NCI-H345 treated with DMSO at 0.1 percent for 48 hours (cell line): Measurements from ENCODE around the gene FTCDNL1.

Experiments
- DNase-seq: peaks from one replicate; lab custom pipeline; 2025; ENCODE audit not compliant: unreplicated experiment; lab: John Stamatoyannopoulos, UW

The FTCDNL1 gene

GRCh38 chr2:199842631-199843395 is 8.2 kb downstream of the FTCDNL1 start:
- no peak for DNase-seq

DNA sequence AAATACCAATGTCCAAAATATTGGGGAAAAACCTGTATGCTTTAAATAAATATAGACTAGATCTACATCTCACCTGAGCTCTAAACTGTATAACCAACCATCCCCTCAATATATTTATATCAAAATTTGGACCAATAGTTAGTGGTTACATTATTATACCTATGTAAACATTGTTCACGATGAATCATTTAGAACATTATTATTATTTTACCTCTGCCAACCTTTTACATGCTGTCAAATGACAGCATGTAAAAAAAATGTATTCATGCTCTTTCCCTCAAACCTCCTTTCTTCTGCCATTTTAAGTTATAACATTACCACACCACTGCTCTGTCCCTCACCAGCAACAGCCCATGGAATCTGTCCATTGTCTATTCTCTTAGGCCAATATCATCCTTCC is 9.6 kb downstream of the FTCDNL1 start:
- DNase-seq = no peak

DNA sequence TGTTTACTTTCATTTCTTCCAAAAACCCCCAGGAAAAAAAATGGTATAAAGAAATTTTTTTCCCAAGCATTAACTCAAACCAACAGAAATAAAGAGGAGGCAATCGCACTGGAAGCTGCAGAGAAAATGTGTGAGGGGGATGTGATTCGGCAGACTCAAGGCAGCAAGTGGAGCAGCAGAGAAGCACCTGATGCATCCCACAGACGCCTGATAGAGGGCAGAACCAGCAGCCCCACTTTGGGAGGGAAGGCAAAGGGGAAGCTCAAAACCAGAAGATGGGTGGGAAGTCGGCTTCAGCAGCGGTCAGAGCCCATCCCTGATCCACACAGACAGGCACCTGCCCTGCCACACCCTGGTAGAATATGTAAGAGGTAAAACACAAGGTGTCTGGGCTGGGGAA is 12.6 kb downstream of the FTCDNL1 start:
- DNase-seq = no peak

- no peak for DNase-seq
These were observed 14.0 kb downstream of the FTCDNL1 start for GRCh38 chr2:199836943-199837342.

DNA sequence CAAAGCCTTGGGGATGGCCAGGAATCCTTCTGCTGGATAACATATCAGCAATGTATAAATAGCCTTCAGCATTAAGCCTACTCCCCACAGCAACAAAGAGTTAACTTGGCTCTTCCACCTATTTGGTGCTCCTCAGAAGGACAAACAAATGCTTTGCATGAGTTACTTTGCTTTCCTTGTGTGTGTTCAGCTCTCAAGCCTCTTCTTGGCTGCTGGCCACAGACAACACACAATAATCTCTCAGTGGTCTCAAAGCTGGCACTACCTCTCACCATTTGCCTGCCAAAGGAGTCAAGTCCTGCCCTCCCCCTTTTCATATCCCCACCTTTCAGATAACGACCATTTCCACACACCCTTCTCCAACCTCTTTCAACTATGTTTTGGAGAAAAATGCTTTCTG is 17.5 kb downstream of the FTCDNL1 start:
- DNase-seq = peak; percentile 58

DNA sequence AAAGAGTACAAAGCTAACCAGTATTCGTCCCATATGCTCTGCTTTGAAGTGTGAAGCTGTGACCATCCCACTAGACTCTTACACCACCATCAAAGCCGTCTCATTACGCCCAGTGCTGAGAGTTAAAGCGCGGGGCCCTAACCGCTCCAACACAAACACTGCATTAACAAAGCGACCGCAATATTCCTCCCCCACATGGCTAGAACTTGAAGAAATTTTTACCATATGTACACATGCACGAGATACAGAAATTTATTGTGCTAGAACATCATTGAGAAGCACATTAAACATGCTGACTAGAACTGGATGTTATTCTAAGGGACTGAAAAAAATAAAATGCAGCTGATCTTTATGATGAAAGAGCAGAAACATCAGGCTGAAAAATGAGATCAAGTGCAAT is 20.5 kb downstream of the FTCDNL1 start:
- DNase-seq = no peak

- no peak for DNase-seq
These were observed 21.4 kb downstream of the FTCDNL1 start for GRCh38 chr2:199829628-199830027.

GRCh38 chr2:199819746-199820145 is 31.2 kb downstream of the FTCDNL1 start:
- DNase-seq = no peak

DNA sequence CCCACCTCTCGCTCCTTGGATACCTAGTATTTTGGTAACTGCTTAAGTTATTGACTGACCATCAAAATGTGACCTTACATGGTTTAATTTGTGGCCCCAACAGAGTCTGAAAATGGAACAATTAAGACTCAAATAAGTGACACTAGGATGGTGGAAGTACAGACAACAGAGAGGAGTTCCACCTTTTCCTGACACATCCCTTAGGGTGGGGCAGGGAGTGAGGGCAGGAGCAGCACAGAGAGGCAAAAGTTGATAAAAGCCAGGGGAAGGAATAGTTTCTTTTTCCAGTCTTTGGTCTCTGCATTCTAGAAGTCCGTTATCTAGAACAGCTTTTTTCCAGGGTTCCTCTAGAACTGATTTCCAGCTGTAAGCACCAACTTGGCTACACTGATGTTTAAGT is 32.2 kb downstream of the FTCDNL1 start:
- no peak for DNase-seq

- no peak for DNase-seq
These were observed 33.0 kb downstream of the FTCDNL1 start for GRCh38 chr2:199818026-199818425.

DNA sequence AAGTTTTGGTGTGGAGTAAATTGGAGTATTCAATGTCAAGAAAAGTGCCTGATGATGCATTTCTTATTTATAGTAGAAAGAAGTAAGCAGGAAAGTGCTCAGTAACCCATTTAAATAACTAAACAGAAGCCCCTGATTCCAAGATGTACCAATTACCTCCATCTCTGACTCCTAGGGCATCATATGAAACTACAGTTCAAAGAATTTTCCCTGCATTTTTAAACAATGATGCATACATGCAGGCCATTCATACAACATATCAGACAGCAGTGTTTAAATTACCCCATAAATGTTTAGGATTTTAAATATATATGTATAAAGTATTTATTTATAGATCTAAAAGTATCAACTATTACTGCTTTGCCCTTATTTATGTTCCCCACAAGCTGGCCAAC is 36.2 kb downstream of the FTCDNL1 start:
- no peak for DNase-seq

GRCh38 chr2:199814101-199814816 is 36.7 kb downstream of the FTCDNL1 start:
- DNase-seq = no peak

GRCh38 chr2:199812493-199812892 is 38.5 kb downstream of the FTCDNL1 start:
- DNase-seq = no peak

GRCh38 chr2:199811346-199811745 is 39.6 kb downstream of the FTCDNL1 start:
- DNase-seq = no peak

DNA sequence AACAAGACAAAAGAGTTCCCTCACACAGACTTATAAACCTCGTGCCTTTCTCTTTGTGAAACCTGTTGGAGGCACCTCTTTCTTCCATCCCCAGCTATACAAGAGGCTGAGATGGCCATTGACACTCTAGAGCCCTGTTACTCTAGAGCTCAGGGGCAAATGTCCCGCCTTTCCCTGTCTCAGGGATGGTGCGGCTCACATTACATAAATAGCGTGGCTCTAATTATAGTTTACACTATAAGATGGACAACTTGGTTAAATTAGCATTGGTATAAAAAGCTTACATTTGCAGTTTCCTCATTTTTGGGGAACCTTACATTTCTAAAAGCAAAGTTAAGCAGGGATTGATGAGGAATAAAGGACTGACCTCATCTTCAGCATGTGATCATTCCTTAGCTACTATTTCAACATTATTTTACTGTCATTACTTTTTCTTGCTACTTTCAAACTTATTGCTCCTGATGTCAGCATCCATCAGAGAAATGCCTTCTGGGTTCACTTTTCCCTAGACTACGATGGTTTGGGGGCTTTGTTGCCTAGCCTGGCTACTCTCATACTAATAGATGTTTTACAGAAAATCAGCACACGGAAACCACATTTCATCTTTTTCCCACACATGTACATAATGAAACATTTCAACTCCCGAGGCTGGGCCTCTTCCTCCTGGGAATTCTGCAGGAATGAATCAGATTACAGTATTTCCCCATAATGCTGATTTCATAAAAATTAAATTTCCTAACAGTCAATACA is 40.4 kb downstream of the FTCDNL1 start:
- DNase-seq = no peak

DNA sequence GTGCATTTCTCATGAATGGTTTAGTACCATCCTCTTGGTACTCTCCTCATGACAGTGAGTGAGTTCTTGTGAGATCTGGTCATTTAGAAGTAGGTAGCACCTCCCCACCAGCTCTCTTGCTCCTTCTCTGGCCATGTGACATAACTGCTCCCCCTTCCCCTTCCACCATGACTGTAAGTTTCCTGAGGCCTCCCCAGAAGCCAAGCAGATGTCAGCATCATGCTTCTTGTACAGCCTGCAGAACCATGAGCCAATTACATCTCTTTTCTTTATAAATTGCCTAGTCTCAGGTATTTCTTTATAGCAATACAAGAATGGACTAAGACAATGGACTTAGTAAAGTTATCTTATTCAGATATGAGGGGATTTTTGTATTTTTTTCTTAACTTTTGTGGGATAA is 43.0 kb downstream of the FTCDNL1 start:
- DNase-seq = no peak

DNA sequence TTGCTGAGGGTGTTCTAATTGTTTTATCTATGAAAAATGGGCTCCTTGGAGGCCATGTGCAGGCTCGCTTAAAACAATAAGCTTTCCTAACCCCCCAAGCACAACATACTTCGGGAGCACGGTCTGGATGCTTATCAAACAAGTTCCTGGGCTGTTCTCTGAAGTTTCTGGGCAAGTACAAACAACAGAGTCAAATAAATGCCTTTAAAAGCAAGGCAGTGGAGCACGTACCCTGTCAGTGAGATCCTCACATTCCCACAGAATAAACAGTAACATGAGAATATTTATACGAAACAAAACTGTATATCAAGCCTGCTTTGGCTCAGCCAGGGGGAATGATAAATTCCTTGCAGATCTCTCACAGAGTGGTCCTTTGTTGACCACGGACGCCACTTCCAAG is 44.8 kb downstream of the FTCDNL1 start:
- DNase-seq = no peak

- peak; percentile 82 for DNase-seq
These were observed 46.2 kb downstream of the FTCDNL1 start for GRCh38 chr2:199804831-199805230.

DNA sequence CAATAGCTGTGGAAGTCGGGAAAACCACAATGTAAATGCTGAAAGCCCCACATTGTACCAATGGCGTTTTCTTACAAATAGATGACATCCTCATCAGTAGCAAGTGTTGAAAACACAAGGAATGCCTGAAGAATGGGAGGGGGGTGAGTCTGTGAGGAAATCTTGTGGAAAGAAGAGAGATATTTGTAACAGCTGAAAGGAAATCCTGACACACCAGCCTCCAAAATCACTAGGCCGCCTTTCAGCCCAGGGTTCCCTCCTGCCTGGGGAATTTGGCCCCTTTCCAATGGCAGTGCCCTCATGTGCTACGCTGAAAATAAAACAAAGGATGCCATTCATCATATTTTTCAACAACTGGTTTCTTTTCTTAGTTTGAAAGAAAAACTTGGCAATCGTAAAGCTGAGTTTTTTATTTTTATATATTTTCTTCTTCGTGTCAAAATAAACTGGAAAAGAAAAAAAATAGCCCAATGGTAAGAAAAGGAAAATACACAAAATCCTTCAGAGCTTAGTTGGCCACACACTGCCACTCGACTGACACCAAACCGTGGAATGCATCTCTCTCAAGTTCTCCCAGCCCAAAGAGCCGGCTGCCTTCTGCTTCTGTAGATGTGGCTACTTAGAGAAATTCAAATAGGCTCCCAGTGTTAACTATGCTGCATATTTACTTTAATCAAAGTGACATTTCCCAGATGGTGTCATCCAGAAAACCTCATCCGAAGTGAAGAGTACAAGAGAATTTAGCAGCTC is 52.0 kb downstream of the FTCDNL1 start:
- no peak for DNase-seq

- no peak for DNase-seq
These were observed 53.3 kb downstream of the FTCDNL1 start for GRCh38 chr2:199797431-199798403.
